ENCODE data around the gene PALM3. TPM values are rescaled to one million over a fixed set of nuclear protein-coding genes. Genes with fewer than 3 reads are reported as not detected.

The PALM3 gene
- under 1 TPM; 0.08 to 0.45 TPM for polyA plus RNA-seq

GRCh38 chr19:14061751-14062557 lies at the start of gene PALM3:
TSS of gene PALM3 (minus strand) at chr19:14062076. CDS start at chr19:14061980, 96 bp downstream.
- no peak within 1 kb of the TSS for H3K4me3 ChIP-seq (ENCODE audit: low read depth in 1 of 2, low read length in 2 of 2)

GRCh38 chr19:14111486-14111885 lies 49.6 kb upstream of the PALM3 start:
- 82 to 93% methylated on average over 1 of the region's 1 CpG for WGBS, 2 donors
- H3K27ac ChIP-seq (ENCODE audit: low read depth in 2 of 2, low read length in 1 of 2), result no peak overlapping the region

More at GRCh38 chr19:14061751-14062557, at the start of gene PALM3:
- 41 to 48% methylated on average over 19 of the region's 19 CpGs for WGBS, 2 donors
- H3K27me3 ChIP-seq (ENCODE audit: control insufficient read depth in 1 of 2, insufficient read depth in 2 of 2, low read length in 2 of 2), result peaks cover 0 to 6% of the 10 kb centered on the region in 2 donors
- H3K4me1 ChIP-seq (ENCODE audit: control insufficient read depth in 2 of 2, insufficient read depth in 2 of 2, low read length in 1 of 2), result peaks cover 0 to 11% of the 10 kb centered on the region in 2 donors
- no peaks in the 10 kb centered on the region for H3K9me3 ChIP-seq (ENCODE audit: control insufficient read depth in 2 of 2, insufficient read depth in 1 of 2, low read depth in 1 of 2, low read length in 1 of 2)
- no peaks in the 10 kb centered on the region for H3K36me3 ChIP-seq (ENCODE audit: control insufficient read depth in 2 of 2, insufficient read depth in 2 of 2, low read length in 1 of 2)
- no peak within 1 kb of the TSS for H3K27ac ChIP-seq (ENCODE audit: low read depth in 2 of 2, low read length in 1 of 2)

GRCh38 chr19:14110650-14111049 lies 48.8 kb upstream of the PALM3 start:
- peaks cover 2 to 8% of the 10 kb centered on the region in 2 donors for H3K36me3 ChIP-seq (ENCODE audit: control insufficient read depth in 2 of 2, insufficient read depth in 2 of 2, low read length in 1 of 2)
- H3K27ac ChIP-seq (ENCODE audit: low read depth in 2 of 2, low read length in 1 of 2), result no peak overlapping the region
- H3K27me3 ChIP-seq (ENCODE audit: control insufficient read depth in 1 of 2, insufficient read depth in 2 of 2, low read length in 2 of 2), result no peaks in the 10 kb centered on the region
- 71 to 73% methylated on average over 2 of the region's 2 CpGs for WGBS, 2 donors
- no peak overlapping the region for H3K4me3 ChIP-seq (ENCODE audit: low read depth in 1 of 2, low read length in 2 of 2)
- H3K9me3 ChIP-seq (ENCODE audit: control insufficient read depth in 2 of 2, insufficient read depth in 1 of 2, low read depth in 1 of 2, low read length in 1 of 2), result no peaks in the 10 kb centered on the region
- H3K4me1 ChIP-seq (ENCODE audit: control insufficient read depth in 2 of 2, insufficient read depth in 2 of 2, low read length in 1 of 2), result peaks cover 10% of the 10 kb centered on the region in 2 donors

More at GRCh38 chr19:14111486-14111885, 49.6 kb upstream of the PALM3 start:
- no peak overlapping the region for H3K4me3 ChIP-seq (ENCODE audit: low read depth in 1 of 2, low read length in 2 of 2)
- H3K36me3 ChIP-seq (ENCODE audit: control insufficient read depth in 2 of 2, insufficient read depth in 2 of 2, low read length in 1 of 2), result peaks cover 0 to 3% of the 10 kb centered on the region in 2 donors
- peaks cover 10 to 13% of the 10 kb centered on the region in 2 donors for H3K4me1 ChIP-seq (ENCODE audit: control insufficient read depth in 2 of 2, insufficient read depth in 2 of 2, low read length in 1 of 2)
- no peaks in the 10 kb centered on the region for H3K27me3 ChIP-seq (ENCODE audit: control insufficient read depth in 1 of 2, insufficient read depth in 2 of 2, low read length in 2 of 2)
- no peaks in the 10 kb centered on the region for H3K9me3 ChIP-seq (ENCODE audit: control insufficient read depth in 2 of 2, insufficient read depth in 1 of 2, low read depth in 1 of 2, low read length in 1 of 2)

GRCh38 chr19:14107581-14108461 lies 45.9 kb upstream of the PALM3 start:
- peaks cover 2 to 7% of the 10 kb centered on the region in 2 donors for H3K4me1 ChIP-seq (ENCODE audit: control insufficient read depth in 2 of 2, insufficient read depth in 2 of 2, low read length in 1 of 2)
- no peaks in the 10 kb centered on the region for H3K27me3 ChIP-seq (ENCODE audit: control insufficient read depth in 1 of 2, insufficient read depth in 2 of 2, low read length in 2 of 2)
- H3K27ac ChIP-seq (ENCODE audit: low read depth in 2 of 2, low read length in 1 of 2), result peak overlapping the region; percentile 30 to 45
- WGBS, 2 donors, result 77 to 78% methylated on average over 20 to 23 of the region's 23 CpGs
- peaks cover 3 to 11% of the 10 kb centered on the region in 2 donors for H3K36me3 ChIP-seq (ENCODE audit: control insufficient read depth in 2 of 2, insufficient read depth in 2 of 2, low read length in 1 of 2)
- no peak overlapping the region for H3K4me3 ChIP-seq (ENCODE audit: low read depth in 1 of 2, low read length in 2 of 2)
- H3K9me3 ChIP-seq (ENCODE audit: control insufficient read depth in 2 of 2, insufficient read depth in 1 of 2, low read depth in 1 of 2, low read length in 1 of 2), result no peaks in the 10 kb centered on the region

GRCh38 chr19:14106840-14107239 lies 45.0 kb upstream of the PALM3 start:
- peaks cover 3 to 16% of the 10 kb centered on the region in 2 donors for H3K36me3 ChIP-seq (ENCODE audit: control insufficient read depth in 2 of 2, insufficient read depth in 2 of 2, low read length in 1 of 2)
- 84 to 88% methylated on average over 14 to 16 of the region's 16 CpGs for WGBS, 2 donors

GRCh38 chr19:14105680-14106079 lies 43.8 kb upstream of the PALM3 start:
- Histone ChIP-seq H3K4me3 (ENCODE audit: low read depth in 1 of 2, low read length in 2 of 2) (no peak overlapping the region), H3K27me3 (ENCODE audit: control insufficient read depth in 1 of 2, insufficient read depth in 2 of 2, low read length in 2 of 2) (no peaks in the 10 kb centered on the region), H3K36me3 (ENCODE audit: control insufficient read depth in 2 of 2, insufficient read depth in 2 of 2, low read length in 1 of 2) (peaks cover 5 to 18% of the 10 kb centered on the region in 2 donors), H3K9me3 (ENCODE audit: control insufficient read depth in 2 of 2, insufficient read depth in 1 of 2, low read depth in 1 of 2, low read length in 1 of 2) (no peaks in the 10 kb centered on the region), H3K27ac (ENCODE audit: low read depth in 2 of 2, low read length in 1 of 2) (no peak overlapping the region), H3K4me1 (ENCODE audit: control insufficient read depth in 2 of 2, insufficient read depth in 2 of 2, low read length in 1 of 2) (no peaks in the 10 kb centered on the region)
- 89 to 91% methylated on average over 8 of the region's 8 CpGs for WGBS, 2 donors

More at GRCh38 chr19:14106840-14107239, 45.0 kb upstream of the PALM3 start:
- no peaks in the 10 kb centered on the region for H3K4me1 ChIP-seq (ENCODE audit: control insufficient read depth in 2 of 2, insufficient read depth in 2 of 2, low read length in 1 of 2)
- H3K9me3 ChIP-seq (ENCODE audit: control insufficient read depth in 2 of 2, insufficient read depth in 1 of 2, low read depth in 1 of 2, low read length in 1 of 2), result no peaks in the 10 kb centered on the region
- H3K4me3 ChIP-seq (ENCODE audit: low read depth in 1 of 2, low read length in 2 of 2), result no peak overlapping the region
- H3K27me3 ChIP-seq (ENCODE audit: control insufficient read depth in 1 of 2, insufficient read depth in 2 of 2, low read length in 2 of 2), result no peaks in the 10 kb centered on the region
- H3K27ac ChIP-seq (ENCODE audit: low read depth in 2 of 2, low read length in 1 of 2), result peak overlapping the region in 1 of 2 donors; percentile 21

GRCh38 chr19:14103310-14103709 lies 41.4 kb upstream of the PALM3 start:
- H3K27ac ChIP-seq (ENCODE audit: low read depth in 2 of 2, low read length in 1 of 2), result no peak overlapping the region

GRCh38 chr19:14102756-14103155 lies 40.9 kb upstream of the PALM3 start:
- no peak overlapping the region for H3K4me3 ChIP-seq (ENCODE audit: low read depth in 1 of 2, low read length in 2 of 2)
- H3K9me3 ChIP-seq (ENCODE audit: control insufficient read depth in 2 of 2, insufficient read depth in 1 of 2, low read depth in 1 of 2, low read length in 1 of 2), result no peaks in the 10 kb centered on the region
- H3K4me1 ChIP-seq (ENCODE audit: control insufficient read depth in 2 of 2, insufficient read depth in 2 of 2, low read length in 1 of 2), result no peaks in the 10 kb centered on the region
- H3K27me3 ChIP-seq (ENCODE audit: control insufficient read depth in 1 of 2, insufficient read depth in 2 of 2, low read length in 2 of 2), result no peaks in the 10 kb centered on the region
- H3K36me3 ChIP-seq (ENCODE audit: control insufficient read depth in 2 of 2, insufficient read depth in 2 of 2, low read length in 1 of 2), result peaks cover 7 to 24% of the 10 kb centered on the region in 2 donors
- peak overlapping the region in 1 of 2 donors; percentile 34 for H3K27ac ChIP-seq (ENCODE audit: low read depth in 2 of 2, low read length in 1 of 2)
- 89 to 93% methylated on average over 10 of the region's 10 CpGs for WGBS, 2 donors

More at GRCh38 chr19:14103310-14103709, 41.4 kb upstream of the PALM3 start:
- H3K4me1 ChIP-seq (ENCODE audit: control insufficient read depth in 2 of 2, insufficient read depth in 2 of 2, low read length in 1 of 2), result no peaks in the 10 kb centered on the region
- no peak overlapping the region for H3K4me3 ChIP-seq (ENCODE audit: low read depth in 1 of 2, low read length in 2 of 2)
- WGBS, 2 donors, result 92 to 94% methylated on average over 1 of the region's 1 CpG
- H3K9me3 ChIP-seq (ENCODE audit: control insufficient read depth in 2 of 2, insufficient read depth in 1 of 2, low read depth in 1 of 2, low read length in 1 of 2), result no peaks in the 10 kb centered on the region
- no peaks in the 10 kb centered on the region for H3K27me3 ChIP-seq (ENCODE audit: control insufficient read depth in 1 of 2, insufficient read depth in 2 of 2, low read length in 2 of 2)
- H3K36me3 ChIP-seq (ENCODE audit: control insufficient read depth in 2 of 2, insufficient read depth in 2 of 2, low read length in 1 of 2), result peaks cover 7 to 22% of the 10 kb centered on the region in 2 donors

- Histone ChIP-seq H3K27me3 (ENCODE audit: control insufficient read depth in 1 of 2, insufficient read depth in 2 of 2, low read length in 2 of 2) (no peaks in the 10 kb centered on the region), H3K36me3 (ENCODE audit: control insufficient read depth in 2 of 2, insufficient read depth in 2 of 2, low read length in 1 of 2) (peaks cover 8 to 30% of the 10 kb centered on the region in 2 donors), H3K27ac (ENCODE audit: low read depth in 2 of 2, low read length in 1 of 2) (peak overlapping the region in 1 of 2 donors; percentile 13), H3K4me3 (ENCODE audit: low read depth in 1 of 2, low read length in 2 of 2) (no peak overlapping the region), H3K9me3 (ENCODE audit: control insufficient read depth in 2 of 2, insufficient read depth in 1 of 2, low read depth in 1 of 2, low read length in 1 of 2) (no peaks in the 10 kb centered on the region), H3K4me1 (ENCODE audit: control insufficient read depth in 2 of 2, insufficient read depth in 2 of 2, low read length in 1 of 2) (no peaks in the 10 kb centered on the region)
- WGBS, 2 donors, result 68% methylated on average over 11 of the region's 11 CpGs
Observed at GRCh38 chr19:14102102-14102696, 40.3 kb upstream of the PALM3 start.
